Tibial artery (tissue), 4 donors: ENCODE results near the gene NCKAP5L.

Experiments used
- DNase-seq, 2 donors: peaks; one replicate each; pipeline ENCODE4 v3.0.0-alpha.2; 2019
- H3K27ac ChIP-seq, 2 donors: fragments of 200-600 bp; sonication (generic) in 1 of 2; 1 replicate in 1 of 2; 2 replicates in 1 of 2; pipeline ENCODE4 v1.5.1; 2018 to 2019; ENCODE audit warnings: mild to moderate bottlenecking in 1 of 2
- H3K27me3 ChIP-seq, 2 donors: fragments of 200-600 bp; sonication (generic) in 1 of 2; one replicate each; pipeline versions ENCODE4 v1.5.1 to v1.6.0; 2016 to 2019
- H3K36me3 ChIP-seq, 3 donors: fragments of 200-600 bp; sonication (generic) in 2 of 3; one replicate each; pipeline ENCODE4 v1.5.1; 2016 to 2019; ENCODE audit warnings: mild to moderate bottlenecking in 2 of 3
- H3K4me1 ChIP-seq, 4 donors: fragments of 200-600 bp; sonication (generic) in 2 of 4; 1 replicate in 3 of 4; 2 replicates in 1 of 4; pipeline ENCODE4 v1.5.1; 2016 to 2019
- H3K4me3 ChIP-seq, 2 donors: fragments of 200-600 bp; sonication (generic) in 1 of 2; 1 replicate in 1 of 2; 2 replicates in 1 of 2; pipeline ENCODE4 v1.5.1; 2018 to 2019; ENCODE audit warnings: mild to moderate bottlenecking in 2 of 2
- H3K9me3 ChIP-seq, 3 donors: fragments of 200-600 bp; sonication (generic) in 1 of 3; one replicate each; pipeline ENCODE4 v1.5.1; 2016 to 2019
- CTCF ChIP-seq, 2 experiments: fragments of 200-600 bp in 1 of 2; fragments of 450-650 bp in 1 of 2; IDR thresholded peaks; one replicate each; pipeline ENCODE4 v1.5.1; 2017 to 2019; ENCODE audit warnings: antibody characterized with exemption in 2 of 2, mild to moderate bottlenecking in 1 of 2, moderate library complexity in 1 of 2
- intact Hi-C: fragments of 100-400 bp; cut with DNase I; formaldehyde crosslinking; loops from one replicate; pipeline ENCODE4 v1.15.0; 2023; ENCODE audit warnings: low total_unique reads

NCKAP5L gene

GRCh38 chr12:49764126-49764525 lies 64.1 kb downstream of the NCKAP5L start:
- no peaks in the 10 kb centered on the region for H3K4me1 ChIP-seq
- H3K9me3 ChIP-seq: no peaks in the 10 kb centered on the region
- no peak overlapping the region for H3K27ac ChIP-seq
- no peaks in the 10 kb centered on the region for H3K27me3 ChIP-seq
- no peak overlapping the region for H3K4me3 ChIP-seq
- intact Hi-C loops: no loop called here
- no peak for DNase-seq
- peaks cover 55 to 64% (median 57%) of the 10 kb centered on the region in 3 donors for H3K36me3 ChIP-seq
- TF ChIP-seq CTCF (IDR thresholded peaks at IDR 0.05): no peak

- peak; percentile 26 to 50 for TF ChIP-seq CTCF (IDR thresholded peaks at IDR 0.05)
- H3K4me3 ChIP-seq: no peak overlapping the region
- H3K27ac ChIP-seq: no peak overlapping the region
- H3K27me3 ChIP-seq: no peaks in the 10 kb centered on the region
- DNase-seq: peak; percentile 73 to 74
- H3K4me1 ChIP-seq: no peaks in the 10 kb centered on the region
- H3K9me3 ChIP-seq: no peaks in the 10 kb centered on the region
- peaks cover 66 to 74% (median 67%) of the 10 kb centered on the region in 3 donors for H3K36me3 ChIP-seq
- intact Hi-C loops: no loop called here
These were observed 65.1 kb downstream of the NCKAP5L start for GRCh38 chr12:49763006-49763591.

- H3K27ac ChIP-seq: no peak overlapping the region
These were observed 65.8 kb downstream of the NCKAP5L start for GRCh38 chr12:49762468-49762847.

GRCh38 chr12:49761677-49762467 lies 66.3 kb downstream of the NCKAP5L start:
- Histone ChIP-seq H3K4me1 (no peaks in the 10 kb centered on the region), H3K27ac (no peak overlapping the region), H3K9me3 (no peaks in the 10 kb centered on the region), H3K27me3 (no peaks in the 10 kb centered on the region), H3K36me3 (peaks cover 78 to 86% (median 79%) of the 10 kb centered on the region in 3 donors), H3K4me3 (no peak overlapping the region)
- TF ChIP-seq CTCF (IDR thresholded peaks at IDR 0.05): no peak
- DNase-seq: no peak
- intact Hi-C loops: no loop called here

More at GRCh38 chr12:49762468-49762847, 65.8 kb downstream of the NCKAP5L start:
- Histone ChIP-seq H3K36me3 (peaks cover 72 to 80% (median 74%) of the 10 kb centered on the region in 3 donors), H3K9me3 (no peaks in the 10 kb centered on the region), H3K27me3 (no peaks in the 10 kb centered on the region), H3K4me1 (no peaks in the 10 kb centered on the region), H3K4me3 (no peak overlapping the region)
- no peak for DNase-seq
- intact Hi-C loops: no loop called here
- no peak for TF ChIP-seq CTCF (IDR thresholded peaks at IDR 0.05)

GRCh38 chr12:49750996-49751393 lies 77.2 kb downstream of the NCKAP5L start:
- peaks cover 25 to 36% (median 34%) of the 10 kb centered on the region in 3 donors for H3K36me3 ChIP-seq
- no peak for DNase-seq
- H3K27ac ChIP-seq: no peak overlapping the region
- intact Hi-C loops: no loop called here
- H3K9me3 ChIP-seq: no peaks in the 10 kb centered on the region
- no peaks in the 10 kb centered on the region for H3K27me3 ChIP-seq
- H3K4me1 ChIP-seq: peaks cover 0 to 81% (median 47%) of the 10 kb centered on the region in 4 donors
- no peak for TF ChIP-seq CTCF (IDR thresholded peaks at IDR 0.05)
- no peak overlapping the region for H3K4me3 ChIP-seq
